Stimulated activated CD8-positive, alpha-beta memory T cell treated with anti-CD3 and anti-CD28 coated beads, Interleukin-7, amount 100 ng/mL, for 4 hours (primary cell): ENCODE results near the gene DCP1A.

ENCODE experiments used
- DNase-seq, 2 donors: peaks; one replicate each; pipeline ENCODE4 v3.0.0-alpha.2; 2020; ENCODE audit warnings: low read depth in 2 of 2

DCP1A gene

GRCh38 chr3:53244271-53244670, 103.1 kb downstream of the DCP1A start:
- DNase-seq = no peak

DNA sequence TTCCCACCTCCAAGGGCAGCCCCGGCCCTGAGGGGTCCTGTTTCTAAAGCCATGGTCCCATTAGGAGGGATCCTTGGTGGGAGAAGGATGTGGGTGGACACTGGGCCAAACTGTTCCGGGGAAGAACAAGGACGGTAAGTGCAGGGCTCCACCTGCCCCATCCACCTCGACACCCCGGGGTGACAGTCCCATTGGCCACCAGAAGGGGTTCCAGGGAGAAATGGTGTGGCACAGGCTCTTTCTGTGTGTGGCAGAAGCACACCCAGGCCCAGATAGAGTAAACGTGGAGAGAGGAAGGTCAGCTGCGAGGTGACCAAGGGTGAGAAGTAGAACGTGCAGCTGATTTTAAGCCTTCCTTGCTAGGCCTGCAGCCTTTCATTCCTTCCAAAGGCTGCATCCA, 103.6 kb downstream of the DCP1A start:
- no peak for DNase-seq

DNA sequence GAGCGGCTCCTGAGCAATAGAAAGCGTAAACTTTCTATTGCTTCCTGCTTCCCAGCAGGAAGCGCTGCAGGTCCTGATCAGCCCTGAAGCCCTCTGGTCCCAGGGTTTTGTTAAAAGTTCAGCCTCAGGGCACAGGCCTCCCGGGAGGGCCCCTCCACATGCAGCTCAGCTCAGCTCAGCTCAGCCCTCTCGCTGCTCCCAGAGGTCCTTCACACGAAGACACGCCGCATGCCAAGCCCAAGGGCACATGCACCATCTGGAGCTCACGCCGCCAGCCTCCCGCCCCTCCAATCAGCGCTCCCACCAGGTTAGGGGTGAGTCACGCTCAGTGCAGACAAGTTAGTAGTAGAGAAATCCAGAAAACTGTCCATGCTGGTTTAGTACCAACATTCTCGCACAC, 104.2 kb downstream of the DCP1A start:
- DNase-seq = no peak

GRCh38 chr3:53242642-53243041, 104.7 kb downstream of the DCP1A start:
- DNase-seq = no peak

- no peak for DNase-seq
These were observed 105.2 kb downstream of the DCP1A start for GRCh38 chr3:53242155-53242554.

DNA sequence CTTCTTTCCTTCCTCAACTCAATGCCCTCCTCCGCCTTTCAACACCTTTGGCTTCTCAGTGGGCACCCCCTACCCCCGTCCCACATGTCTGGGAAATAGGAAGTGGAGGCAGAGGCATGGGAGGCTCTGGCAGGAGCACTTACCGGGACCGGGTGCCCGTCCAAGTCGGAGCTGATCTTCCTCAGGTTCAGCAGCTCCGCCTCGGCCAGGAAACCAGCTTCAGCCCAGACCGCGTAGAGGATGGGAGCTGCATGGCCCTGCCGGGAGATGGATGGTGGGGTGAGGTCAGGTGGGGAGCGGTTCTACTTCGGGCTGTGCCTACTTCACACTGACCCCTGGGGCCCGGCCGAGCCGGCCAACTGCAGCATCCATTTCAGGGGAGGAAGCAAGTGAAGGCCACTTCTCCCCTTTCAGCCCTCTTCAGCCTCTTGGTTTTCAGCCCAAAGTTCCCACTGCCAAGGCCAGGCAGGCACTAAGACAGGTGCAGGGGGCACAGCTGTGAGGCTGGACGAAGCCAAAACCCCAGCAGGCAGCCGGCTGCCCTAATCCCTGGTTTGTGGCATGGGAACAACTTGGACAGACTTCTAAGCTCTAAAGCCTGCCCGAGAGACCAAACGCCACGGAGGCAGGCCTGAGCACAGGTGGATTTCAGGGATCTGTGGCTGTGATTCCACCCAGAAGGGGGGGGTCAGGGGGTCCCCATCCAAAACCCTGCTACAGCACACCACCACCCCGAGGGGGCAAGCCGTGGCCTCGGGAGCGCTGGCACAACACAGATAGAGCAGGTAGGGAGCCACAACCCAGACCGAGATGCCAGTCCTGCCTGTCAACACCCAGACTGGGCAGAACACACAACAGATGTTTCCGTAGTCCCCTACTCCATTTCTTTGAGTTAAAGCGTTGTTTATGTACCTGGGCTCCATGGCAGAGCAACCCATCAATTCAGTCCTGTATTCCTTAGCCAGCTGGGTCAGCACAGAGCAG, 106.1 kb downstream of the DCP1A start:
- no peak for DNase-seq

GRCh38 chr3:53239800-53240199, 107.5 kb downstream of the DCP1A start:
- DNase-seq = no peak

GRCh38 chr3:53238886-53239285, 108.5 kb downstream of the DCP1A start:
- DNase-seq = no peak

DNA sequence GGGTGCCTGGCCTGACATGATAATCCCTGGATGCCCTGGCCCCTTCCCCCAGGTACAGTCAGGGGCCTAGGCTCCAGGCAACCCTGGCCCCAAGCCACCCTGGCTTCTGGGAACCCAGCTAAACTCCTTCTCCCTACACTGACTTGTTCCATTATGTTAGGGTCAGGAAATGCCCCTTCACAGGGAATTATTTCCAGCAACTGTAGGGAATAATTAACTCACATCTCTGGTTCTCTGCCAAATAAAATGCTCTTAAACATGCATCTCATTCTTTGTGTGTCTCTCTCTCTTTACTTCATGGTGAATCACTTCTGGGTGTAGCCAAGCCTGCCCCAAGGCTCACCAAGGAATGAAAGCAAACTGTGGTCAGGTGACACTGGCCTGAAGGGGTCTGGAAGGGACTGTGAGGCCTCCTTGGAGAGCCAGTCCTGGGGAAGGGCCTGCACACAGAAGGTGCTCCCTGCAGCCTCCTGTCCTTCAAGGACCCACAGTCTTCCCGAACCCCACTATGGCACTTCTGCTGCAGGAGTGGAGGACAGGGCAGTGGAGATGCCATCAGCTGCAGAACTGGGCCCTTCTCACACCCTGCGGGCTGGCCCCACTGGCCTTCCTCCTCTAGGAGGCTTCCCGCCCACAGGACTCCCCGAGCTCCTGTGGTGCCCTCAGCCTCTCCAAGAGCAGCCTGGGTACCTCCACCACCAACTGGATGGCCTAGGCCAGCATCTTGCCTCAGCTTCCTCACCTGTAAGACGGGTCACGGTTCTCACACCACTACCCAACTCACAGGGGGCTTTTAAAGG, 109.1 kb downstream of the DCP1A start:
- no peak for DNase-seq

- DNase-seq = no peak
These were observed 111.1 kb downstream of the DCP1A start for GRCh38 chr3:53236112-53236841.

GRCh38 chr3:53235545-53235944, 111.8 kb downstream of the DCP1A start:
- no peak for DNase-seq

DNA sequence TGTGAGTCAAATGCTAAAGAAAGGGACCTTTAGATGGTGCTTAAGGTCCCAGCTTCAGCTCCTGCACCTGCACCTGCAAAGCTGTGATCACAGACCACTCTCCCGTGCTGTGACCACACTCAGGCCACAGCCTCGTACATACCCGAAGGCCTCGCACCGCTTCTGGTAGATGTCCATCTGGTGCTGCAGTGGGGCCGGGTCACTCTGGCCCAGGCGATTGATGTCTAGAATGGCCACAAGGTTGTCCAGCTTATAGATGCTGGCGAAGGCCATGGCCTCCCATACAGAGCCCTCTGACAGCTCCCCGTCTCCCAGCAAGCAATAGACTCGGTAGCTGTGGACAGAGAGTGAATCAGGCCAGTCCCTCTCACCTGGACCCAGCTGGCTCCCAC, 112.5 kb downstream of the DCP1A start:
- DNase-seq = no peak

- no peak for DNase-seq
These were observed 113.1 kb downstream of the DCP1A start for GRCh38 chr3:53234130-53234840.
